HG03039 (cell line): Measurements from ENCODE around the gene KLC4.
A peak's percentile ranks its signal among the peaks of the same experiment; 100 is the strongest.

Experiments
- ATAC-seq: cut with Tn5 transposase; IDR thresholded peaks from one replicate; pipeline ENCODE4 v1.9.1; 2021; ENCODE audit warnings: mild to moderate bottlenecking, moderate library complexity; ENCODE audit not compliant: unreplicated experiment

The KLC4 gene

DNA sequence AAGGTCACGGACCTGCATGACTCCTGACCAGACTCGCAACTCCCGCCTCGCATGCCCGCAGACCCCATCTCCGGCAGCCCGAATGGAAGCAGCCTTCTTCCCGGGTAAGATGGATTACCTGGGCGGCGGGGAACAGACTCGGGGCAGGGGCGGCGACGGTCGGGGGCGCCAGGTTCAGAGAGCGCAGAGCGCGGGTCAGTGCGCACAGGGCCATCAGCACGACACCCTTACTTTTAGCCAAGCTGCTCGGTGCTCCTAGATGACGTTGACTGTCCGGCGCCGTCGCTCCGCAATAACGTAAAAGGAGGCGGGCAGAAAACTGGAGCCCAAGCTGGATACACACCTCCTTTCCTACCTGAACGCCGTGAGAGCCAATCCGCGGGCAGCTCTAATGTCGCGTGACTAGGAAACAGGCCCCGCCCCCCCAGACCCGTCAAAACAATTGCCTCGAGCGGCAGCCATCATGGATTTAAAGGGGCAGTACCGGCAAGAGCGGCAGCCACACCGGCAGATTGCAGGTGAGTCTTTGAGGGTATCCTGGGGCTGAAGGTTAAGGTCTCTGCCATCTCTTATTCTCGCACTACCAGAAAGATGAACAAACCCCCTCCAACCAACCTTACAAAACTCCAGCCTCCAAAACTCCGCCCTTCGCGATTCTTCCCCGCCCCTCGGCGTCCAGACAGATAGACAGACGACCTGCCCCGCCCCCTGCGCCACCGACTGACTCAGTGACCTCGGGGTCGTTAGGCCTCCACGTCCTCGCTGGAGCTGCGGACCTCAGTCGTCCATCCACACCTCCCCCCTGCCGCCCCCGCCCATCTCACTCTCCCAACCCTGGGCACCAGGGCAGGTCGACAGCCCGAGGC lies at the start of gene KLC4, which contains the start of gene MRPL2:
KLC4 (plus strand) TSS at position 464 of the 866 bp plus-strand sequence. CDS start 1,705 bp downstream, outside the sequence.
MRPL2 (minus strand) TSS at position 267 of the 866 bp plus-strand sequence; CDS start at position 214, 53 bp downstream.
- peak; percentile 75 for ATAC-seq

DNA sequence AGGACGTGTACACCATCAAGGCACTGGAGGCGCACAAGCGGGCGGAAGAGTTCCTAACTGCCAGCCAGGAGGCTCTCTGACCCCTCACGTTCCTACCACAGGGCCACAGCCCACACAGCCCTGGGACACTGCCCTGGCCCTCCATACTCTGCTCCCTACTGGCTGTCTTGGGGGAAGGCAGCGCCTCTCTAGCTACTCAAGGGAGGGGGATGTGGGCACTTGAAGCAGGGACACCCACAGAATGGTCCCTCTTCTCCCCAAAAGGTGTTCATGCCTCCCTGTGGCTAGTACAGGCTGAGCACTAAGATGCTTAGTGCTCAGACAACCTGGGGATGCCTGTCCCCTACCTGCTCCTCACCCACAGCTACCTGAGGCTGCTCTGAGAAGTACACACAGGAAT lies 48.2 kb upstream of the KLC4 start:
- ATAC-seq = no peak

DNA sequence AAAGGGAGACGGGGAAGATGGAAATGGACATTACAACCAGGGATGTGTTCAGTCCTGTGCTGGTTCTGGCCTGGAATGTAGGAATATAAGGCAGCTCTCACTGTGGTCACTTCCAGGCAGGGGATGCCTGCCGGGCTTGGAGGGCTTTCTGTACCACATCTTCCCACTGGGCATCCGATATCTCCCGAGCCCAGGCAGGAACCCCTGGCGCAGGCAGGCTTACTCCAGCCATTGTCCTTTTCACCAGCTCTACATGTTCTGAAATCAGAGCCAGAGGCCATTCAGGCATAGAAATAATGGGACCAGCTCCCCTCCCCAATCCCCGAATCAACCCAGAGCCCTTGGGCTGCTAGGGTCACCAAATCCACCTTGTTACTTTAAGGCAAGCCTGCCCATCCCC lies 47.1 kb upstream of the KLC4 start:
- ATAC-seq = no peak

DNA sequence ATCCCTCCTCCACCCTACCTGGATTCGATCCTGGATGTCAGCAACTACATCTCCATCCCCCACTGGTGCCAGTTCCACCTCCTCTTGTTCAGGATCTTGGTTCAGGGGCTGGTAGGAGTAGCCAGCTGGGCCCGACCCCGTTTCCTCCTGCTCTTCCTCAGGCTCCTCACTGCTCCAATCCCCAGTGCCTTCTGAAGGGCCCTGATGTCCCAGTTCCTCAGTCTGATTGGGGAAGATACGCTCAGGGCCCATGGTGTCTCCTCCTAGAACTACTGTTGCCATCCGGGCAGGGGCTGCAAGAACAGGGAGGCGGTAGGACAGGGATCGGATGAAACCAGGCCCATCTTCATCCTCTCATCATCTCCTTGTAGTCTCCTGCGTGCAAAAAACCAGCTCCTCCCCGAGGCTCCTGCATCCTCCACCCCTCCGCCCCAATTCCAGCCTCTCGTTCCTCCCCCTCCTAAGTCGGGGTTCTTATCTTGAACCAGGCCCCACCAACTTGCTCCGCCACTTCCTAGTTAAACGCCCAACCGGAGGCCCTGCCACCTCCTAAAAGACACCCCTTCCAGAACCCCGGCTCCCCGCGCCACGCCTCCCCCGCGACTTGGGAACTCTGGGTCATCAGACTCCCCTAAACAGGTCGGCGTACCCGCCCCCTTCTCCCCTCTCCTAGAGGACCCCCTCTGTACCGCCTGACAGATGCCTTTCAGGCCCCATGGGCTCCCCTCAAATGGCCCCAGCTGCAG lies 46.2 kb upstream of the KLC4 start:
- ATAC-seq = no peak

DNA sequence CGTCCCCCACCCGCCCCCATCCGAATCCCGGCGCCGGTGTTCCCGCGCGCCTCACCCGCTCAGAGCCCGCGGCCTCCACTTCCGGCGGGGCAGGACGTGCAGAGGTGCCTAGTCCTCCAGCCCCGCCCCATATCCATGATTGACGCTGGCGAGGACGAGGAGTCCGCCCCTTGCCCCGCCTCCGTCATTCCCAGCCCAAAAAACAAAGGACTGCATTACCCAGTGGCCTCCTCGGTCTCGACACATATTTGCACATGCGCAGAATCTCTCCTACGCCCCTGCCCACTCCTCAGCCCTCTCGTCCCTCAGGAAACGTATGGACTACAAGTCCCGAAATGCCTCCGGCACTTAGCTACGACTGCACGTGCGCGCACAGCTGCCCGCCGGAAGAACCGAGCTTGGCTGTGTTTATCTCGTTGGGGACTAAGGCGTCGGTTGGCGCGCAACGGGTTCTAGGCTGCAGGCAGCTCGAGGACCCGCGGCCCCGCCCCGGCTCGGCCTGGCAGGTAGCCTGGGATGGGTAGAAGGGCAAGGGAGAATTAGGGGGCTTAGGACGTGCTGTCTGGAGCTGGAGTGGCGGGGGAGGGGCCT lies 45.5 kb upstream of the KLC4 start, which contains the start of the genes KLHDC3 and MEA1:
KLHDC3 (plus strand) TSS at position 407 of the 591 bp plus-strand sequence. CDS start 2,944 bp downstream, outside the sequence.
MEA1 (minus strand) TSS at position 104 of the 591 bp plus-strand sequence. CDS start 133 bp downstream, outside the sequence.
- peak; percentile 85 for ATAC-seq

DNA sequence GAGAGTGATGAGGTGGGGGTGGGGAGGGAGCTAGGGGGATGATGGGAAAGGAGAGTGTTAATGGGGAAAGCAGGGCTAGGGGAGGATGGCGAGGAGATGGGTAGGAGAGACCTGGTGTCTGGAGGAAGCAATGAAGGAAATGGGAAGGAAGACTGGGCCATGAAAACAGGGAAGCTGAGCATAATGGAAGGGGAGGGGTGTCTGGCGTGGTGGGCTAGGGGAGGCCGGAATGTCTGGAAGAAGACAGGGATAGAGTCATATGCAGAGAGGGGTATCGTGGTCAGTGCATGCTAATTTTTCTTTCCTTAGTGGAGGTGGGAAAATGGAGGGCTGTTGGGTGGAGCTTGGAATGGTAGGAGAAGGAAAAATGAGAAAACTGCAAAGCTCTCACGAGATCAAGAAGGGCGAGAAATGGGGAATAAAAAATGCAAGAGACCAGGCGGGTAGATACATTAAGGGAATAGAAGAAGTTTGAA lies 45.0 kb upstream of the KLC4 start:
- ATAC-seq = no peak

DNA sequence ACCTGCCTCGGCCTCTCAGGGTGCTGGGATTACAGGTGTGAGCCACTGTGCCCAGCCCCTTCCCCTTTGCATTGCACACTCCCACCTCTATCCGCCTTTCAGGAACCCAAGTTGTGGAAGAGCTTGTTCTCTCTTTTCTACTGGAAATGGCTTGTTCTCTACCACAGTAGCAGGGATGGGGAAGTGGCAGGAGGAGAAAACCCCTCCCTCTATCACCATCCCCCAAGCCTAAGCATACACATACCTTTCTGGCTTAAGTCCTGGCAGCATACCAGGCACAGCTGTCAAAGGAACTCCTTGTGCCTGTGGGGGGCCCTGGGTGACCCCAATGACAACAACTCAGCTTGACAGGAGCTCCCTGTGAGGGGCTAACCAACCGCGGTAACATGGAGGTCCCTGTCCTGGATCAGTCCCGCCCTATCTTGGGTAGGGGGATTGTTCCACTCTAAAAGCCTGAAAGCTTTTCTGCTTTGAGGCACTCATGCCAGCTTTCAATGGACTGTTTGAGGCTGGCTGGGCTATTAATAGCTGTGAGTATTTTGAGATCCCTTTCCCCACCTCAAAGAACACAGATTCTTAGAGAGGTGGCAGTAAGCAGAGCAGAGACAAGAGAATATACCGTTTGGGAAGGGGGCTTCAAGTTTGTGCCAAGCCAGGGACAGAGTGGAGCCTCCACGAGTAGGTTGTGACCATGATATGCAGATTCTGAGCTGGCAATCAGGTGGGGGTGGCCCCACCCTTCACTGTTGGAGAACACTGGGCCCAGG lies 43.1 kb upstream of the KLC4 start:
- ATAC-seq = no peak

DNA sequence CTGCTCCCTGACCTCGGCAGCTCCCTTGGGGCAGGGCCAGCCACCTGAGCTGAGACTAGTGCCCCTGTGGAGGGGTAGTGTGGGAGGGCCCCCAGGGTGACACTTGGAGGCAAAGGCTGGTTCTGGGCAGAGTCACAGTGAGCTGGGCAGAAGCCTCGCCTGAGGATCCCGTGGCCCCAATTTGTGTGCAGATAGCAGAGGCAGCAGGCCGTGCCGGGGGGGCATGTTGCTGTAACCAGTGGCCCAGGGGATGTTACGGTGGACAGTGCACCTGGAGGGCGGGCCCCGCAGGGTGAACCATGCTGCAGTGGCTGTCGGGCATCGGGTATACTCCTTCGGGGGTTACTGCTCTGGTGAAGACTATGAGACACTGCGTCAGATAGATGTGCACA lies 42.5 kb upstream of the KLC4 start:
- ATAC-seq = no peak

DNA sequence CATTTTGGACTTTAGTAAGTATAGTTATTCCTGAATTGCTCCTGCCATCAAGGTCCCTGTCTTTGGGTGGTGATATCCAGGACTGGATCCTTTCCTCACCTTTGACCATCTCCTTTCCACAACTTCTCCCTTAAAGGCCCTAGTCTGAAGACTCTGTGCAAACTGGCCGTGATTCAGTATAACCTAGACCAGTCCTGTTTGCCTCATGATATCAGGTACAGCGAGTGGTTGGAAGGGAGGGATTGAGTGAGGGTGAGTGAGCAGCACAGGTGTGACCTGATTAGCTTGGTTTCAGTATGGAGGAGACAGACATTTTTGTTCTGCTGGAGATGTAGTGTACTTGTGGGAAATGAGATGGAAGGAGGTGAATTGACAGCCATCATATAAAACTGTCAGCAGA lies 40.3 kb upstream of the KLC4 start:
- ATAC-seq = no peak

DNA sequence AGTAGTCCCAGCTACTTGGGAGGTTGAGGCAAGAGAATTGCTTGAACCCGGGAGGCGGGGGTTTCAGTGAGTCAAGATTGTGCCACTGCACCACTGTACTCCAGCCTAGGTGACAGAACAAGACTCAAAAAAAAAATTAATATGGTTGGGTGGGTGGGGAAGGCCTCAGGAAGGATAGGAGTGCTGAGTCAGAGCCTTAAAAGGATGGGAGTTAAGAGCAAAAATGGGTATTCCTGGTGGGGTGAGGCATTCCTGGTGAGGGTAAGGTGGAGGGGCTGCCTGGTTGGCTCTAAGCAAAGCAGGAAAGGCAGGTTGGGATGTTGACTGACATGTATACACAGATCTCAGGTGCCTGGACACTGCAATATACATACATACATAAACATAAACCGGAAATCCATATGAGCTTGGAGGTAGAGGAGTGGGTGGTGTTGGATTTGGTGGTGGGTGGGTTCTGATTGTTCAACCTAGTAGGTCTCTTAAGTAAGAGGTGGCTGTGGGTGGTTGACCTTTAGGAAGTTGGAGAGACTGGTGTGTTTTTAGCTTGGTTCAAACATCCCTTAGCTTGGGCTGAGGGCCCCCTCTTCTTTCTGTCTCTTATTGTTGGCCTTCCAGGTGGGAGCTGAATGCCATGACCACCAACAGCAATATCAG lies 39.3 kb upstream of the KLC4 start:
- no peak for ATAC-seq

DNA sequence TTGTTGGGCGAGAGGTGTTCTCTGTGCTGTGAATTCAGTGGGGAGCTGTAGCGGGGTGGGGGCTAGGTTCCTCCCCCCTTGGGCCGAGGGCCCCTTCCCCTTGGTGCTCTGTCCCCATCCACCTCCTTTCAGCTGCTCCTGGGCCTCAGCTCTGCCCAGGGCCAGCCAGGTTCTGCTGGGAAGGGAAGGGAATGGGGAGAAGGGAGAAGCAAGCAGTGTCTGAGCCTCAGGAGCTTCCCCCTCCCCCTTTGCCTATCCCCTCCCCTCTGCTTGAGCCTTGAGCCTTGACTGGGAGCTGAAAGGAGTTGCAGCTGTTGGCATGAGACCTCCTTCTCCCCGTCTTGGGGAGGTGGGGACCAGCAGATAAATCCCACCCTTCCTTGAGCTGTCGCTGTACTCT lies 38.6 kb upstream of the KLC4 start:
- ATAC-seq = no peak

DNA sequence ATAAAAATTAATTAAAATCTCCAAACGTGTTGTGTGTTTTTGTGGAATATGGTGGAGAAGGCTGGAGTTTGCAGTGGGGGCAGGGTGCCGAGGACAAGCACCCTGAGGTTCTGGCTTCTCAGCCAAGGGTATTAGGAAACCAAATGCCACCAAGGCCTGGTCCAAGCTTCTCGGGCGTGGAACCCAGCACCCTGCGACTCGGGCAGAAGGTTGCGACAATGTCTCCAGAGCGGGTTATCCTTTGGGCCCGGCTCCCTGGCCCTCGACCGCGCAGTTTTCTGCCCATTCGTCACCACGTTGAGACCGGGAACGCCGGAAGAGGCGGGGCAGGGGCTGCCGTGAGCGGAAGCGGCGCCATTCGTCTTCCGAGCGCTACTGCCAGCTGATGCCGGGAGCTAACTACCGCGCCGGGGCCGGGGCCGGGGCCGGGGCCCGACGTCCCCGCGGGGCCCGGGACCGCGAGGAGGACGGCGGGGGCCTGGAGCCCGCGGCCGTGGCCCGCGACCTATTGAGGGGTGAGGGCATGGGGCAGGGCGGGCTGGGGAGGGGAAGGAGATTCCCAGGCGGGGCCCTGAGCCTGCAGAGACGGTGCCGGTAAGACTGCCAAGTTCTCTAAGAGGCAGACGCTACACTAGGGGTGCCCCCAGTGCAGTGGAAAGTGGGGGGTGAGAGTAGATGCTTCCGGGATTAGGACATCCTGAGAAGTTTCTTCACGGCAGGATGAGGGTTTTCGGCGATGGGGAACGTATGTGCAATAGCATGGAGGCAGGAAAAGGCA lies 38.0 kb upstream of the KLC4 start, which contains the start of gene RRP36:
RRP36 (plus strand) TSS at position 354 of the 778 bp plus-strand sequence; CDS start at position 386, 32 bp downstream.
- ATAC-seq = peak; percentile 62

DNA sequence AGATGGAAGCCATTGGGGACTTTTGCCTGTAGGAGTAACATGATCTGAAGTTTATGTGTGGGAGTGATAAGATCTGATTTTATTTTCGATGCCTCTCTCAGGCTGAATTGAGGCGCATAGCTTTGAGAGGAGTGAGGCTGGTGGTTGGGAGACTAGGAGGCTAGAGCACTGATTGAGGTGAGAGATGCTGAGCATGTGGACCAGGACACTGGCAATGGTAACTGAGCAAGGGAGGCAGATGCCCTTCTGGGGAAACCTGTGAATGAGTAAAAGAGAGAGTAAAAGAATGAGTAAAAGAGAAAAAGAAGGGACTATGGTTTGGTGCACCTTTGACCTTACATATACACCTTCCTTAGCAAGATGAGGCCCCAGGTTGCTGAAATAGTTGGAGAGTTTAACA lies 35.0 kb upstream of the KLC4 start:
- no peak for ATAC-seq

DNA sequence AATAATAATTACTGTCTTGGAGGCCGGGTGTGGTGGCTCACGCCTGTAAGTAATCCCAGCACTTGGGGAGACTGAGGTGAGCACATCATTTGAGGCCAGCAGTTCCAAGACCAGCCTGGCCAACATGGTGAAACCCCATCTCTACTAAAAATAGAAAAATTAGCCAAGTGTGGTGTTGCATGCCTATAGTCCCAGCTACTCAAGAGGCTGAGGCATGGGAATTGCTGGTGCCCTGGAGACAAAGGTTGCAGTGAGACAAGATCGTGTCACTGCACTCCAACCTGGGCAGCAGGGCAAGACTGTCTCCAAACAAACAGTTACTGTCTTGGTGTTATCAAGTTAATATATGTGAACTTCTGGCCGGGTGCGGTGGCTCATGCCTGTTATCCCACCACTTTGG lies 33.1 kb upstream of the KLC4 start:
- no peak for ATAC-seq

DNA sequence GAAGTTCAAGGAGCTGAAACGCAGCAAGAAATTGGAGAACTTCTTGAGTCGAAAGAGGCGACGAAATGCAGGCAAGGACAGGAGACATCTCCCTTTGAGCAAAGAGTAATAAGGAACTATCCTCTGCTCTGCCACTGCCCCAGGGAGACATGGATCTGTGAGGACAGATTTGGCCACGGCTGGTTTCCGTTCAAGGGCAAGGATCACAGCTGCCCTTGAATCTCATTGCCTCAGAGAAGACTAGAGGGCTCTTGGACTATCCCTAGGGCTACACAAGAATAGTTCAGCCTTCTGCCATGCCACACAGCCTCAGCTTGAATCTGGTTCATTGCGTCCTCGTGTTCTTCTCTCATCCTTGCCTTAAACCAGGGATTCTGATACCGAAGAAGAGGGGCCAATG lies 30.3 kb upstream of the KLC4 start:
- ATAC-seq = no peak

DNA sequence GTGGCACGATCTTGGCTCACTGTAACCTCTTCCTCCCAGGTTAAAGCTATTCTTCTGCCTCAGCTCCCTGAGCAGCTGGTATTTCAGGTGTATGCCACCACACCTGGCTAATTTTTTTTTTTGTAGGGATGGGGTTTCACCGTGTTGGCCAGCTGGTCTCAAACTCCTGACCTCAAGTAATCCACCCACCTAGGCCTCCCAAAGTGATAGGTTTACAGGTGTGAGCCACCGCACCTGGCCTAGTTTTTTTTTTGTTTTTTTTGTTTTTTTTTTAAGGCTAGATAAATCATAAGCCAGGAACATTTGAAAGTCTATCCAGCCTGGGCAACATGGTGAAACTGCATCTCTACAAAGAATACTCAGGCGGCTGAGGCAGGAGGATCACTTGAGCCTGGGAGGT lies 27.1 kb upstream of the KLC4 start:
- ATAC-seq = no peak

DNA sequence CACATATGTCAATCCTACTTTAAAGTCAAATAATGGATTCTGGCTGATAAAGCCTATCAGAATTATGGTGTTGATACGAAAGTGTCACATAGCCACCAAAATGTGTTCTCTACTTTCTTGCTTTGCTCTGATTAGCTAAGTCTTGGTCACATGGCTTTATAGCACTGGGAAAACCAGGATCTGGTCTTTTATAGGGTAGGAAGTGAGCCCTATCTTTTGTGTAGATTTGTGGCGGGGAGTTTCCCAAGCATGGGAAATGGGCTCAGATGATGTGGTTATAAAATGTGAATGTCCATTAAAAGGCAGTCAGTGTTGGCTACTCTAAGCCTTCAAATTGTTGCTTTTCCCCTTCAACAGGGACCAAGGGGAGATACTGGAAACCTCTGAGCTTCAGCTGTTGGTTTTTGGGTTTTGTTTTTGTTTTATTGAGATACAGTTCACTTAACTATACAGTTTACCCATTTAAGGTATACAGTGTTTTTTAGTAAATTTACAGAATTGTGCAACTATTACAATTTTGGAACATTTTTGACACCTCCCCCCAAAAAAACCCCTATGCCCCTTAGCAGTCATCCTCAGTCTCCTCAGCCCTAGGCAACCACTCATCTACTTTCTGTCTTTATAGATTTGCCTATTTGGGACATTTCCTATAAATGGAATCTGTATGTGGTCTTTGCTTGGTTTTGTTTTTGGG lies 25.8 kb upstream of the KLC4 start:
- no peak for ATAC-seq

DNA sequence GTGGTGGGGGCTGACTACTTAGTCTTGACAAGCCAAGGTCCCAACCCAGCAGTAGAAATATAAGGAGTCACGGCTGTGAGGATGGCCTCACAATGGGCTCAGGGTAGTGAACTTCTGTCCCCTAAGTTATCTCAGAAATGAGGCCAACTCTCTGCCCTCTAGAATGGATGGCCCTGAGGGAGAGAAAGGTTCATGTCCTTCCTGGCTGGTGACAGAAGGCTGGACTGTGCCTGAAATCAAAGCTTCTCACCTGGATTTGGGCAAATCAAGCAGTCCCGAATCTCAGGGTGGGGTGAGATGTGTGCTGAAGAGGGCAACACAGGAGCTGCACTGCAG lies 25.3 kb upstream of the KLC4 start:
- ATAC-seq = no peak
